IMR-90 (cell line): ENCODE measurements around the gene MAN2A1. TPM values are rescaled to one million over a fixed set of nuclear protein-coding genes. Genes with fewer than 3 reads are reported as not detected.
"Not testable (repeated sequence)": the region's sequence is repeated elsewhere in the genome, so short reads cannot be mapped to it uniquely, and the experiment has no call there.

Experiments
- ATAC-seq: fragments of 200-7000 bp; cut with Tn5 transposase; 2 replicates; pipeline ENCODE4 v1.9.1; 2020; ENCODE audit warnings: low read depth, mild to moderate bottlenecking, moderate library complexity
- BruUV-seq: library from RNA; stranded (reverse); fragments of 400-500 nt; replicated peaks from 2 replicates; lab custom pipeline; 2021; lab: Mats Ljungman, UMichigan
- CTCF ChIA-PET: fragments of 300-600 bp; formaldehyde crosslinking; extraction: SDS; loops from one replicate; lab custom pipeline; 2021; ENCODE audit warnings: antibody characterized with exemption; lab: Yijun Ruan, JAX
- POLR2A ChIA-PET: fragments of 300-600 bp; sonication (Branson Sonifier 250); formaldehyde crosslinking; loops from one replicate; lab custom pipeline; 2022; ENCODE audit warnings: antibody characterized with exemption; ENCODE audit not compliant: unreplicated experiment; lab: Charles Lee
- DNase-seq: peaks from one replicate; pipeline ENCODE4 v3.0.0; 2013
- H2AFZ ChIP-seq: replicated peaks from 2 replicates; pipeline ENCODE3; 2013; ENCODE audit warnings: low read length, mild to moderate bottlenecking; ENCODE audit not compliant: poor library complexity
- H2AK5ac ChIP-seq: 2 replicates; pipeline ENCODE4 v1.6.1; 2013; ENCODE audit warnings: low read depth, low read length, inconsistent platforms
- H2AK9ac ChIP-seq: replicated peaks from 2 replicates; pipeline ENCODE3; 2013; ENCODE audit warnings: mild to moderate bottlenecking, low read depth, low read length, moderate library complexity; ENCODE audit not compliant: poor library complexity
- H2BK120ac ChIP-seq: 2 replicates; pipeline ENCODE4 v1.6.1; 2013; ENCODE audit warnings: low read depth, low read length, inconsistent platforms
- H2BK15ac ChIP-seq: 3 replicates; pipeline ENCODE4 v1.6.1; 2013; ENCODE audit warnings: low read depth, low read length, inconsistent platforms
- H2BK20ac ChIP-seq: 2 replicates; pipeline ENCODE4 v1.6.1; 2013; ENCODE audit warnings: low read depth, mild to moderate bottlenecking, inconsistent platforms, low read length, moderate library complexity
- H2BK5ac ChIP-seq: 2 replicates; pipeline ENCODE4 v1.6.1; 2013; ENCODE audit warnings: mild to moderate bottlenecking, low read depth, low read length, inconsistent platforms; ENCODE audit not compliant: poor library complexity, severe bottlenecking
- H3K14ac ChIP-seq: replicated peaks from 2 replicates; pipeline ENCODE4 v1.6.1; 2013; ENCODE audit warnings: low read depth, low read length, inconsistent platforms
- H3K18ac ChIP-seq: 2 replicates; pipeline ENCODE4 v1.6.1; 2013; ENCODE audit warnings: low read depth, low read length, control low read depth
- H3K23ac ChIP-seq: 2 replicates; pipeline ENCODE4 v1.6.1; 2013; ENCODE audit warnings: low read depth, low read length, inconsistent platforms
- H3K27ac ChIP-seq: 2 replicates; pipeline ENCODE4 v1.5.1; 2013; ENCODE audit warnings: mild to moderate bottlenecking, control low read depth, low read length; ENCODE audit not compliant: insufficient read depth
- H3K27me3 ChIP-seq: 2 replicates; pipeline ENCODE4 v1.6.1; 2013; ENCODE audit warnings: low read length; ENCODE audit not compliant: control insufficient read depth, insufficient read depth
- H3K36me3 ChIP-seq: 2 replicates; pipeline ENCODE4 v1.6.1; 2013; ENCODE audit warnings: low read length, mixed read lengths; ENCODE audit not compliant: control insufficient read depth, insufficient read depth
- H3K4ac ChIP-seq: 2 replicates; pipeline ENCODE4 v1.6.1; 2013; ENCODE audit warnings: low read depth, low read length, inconsistent platforms
- H3K4me1 ChIP-seq: 2 replicates; pipeline ENCODE4 v1.6.1; 2013; ENCODE audit warnings: low read length, mixed read lengths; ENCODE audit not compliant: control insufficient read depth, insufficient read depth
- H3K4me2 ChIP-seq: 2 replicates; pipeline ENCODE4 v1.6.1; 2013; ENCODE audit warnings: low read depth, mild to moderate bottlenecking, control low read depth, low read length, moderate library complexity
- H3K4me3 ChIP-seq: 2 replicates; pipeline ENCODE4 v1.5.1; 2013; ENCODE audit warnings: low read depth, mild to moderate bottlenecking, control low read depth, low read length, moderate library complexity; ENCODE audit not compliant: insufficient read depth
- H3K56ac ChIP-seq: 2 replicates; pipeline ENCODE4 v1.6.1; 2013; ENCODE audit warnings: low read length, inconsistent platforms; ENCODE audit not compliant: insufficient read depth; ENCODE audit errors: extremely low read depth
- H3K79me1 ChIP-seq, 2 experiments: 2 replicates each; pipeline ENCODE4 v1.6.1; 2013; ENCODE audit warnings: low read length in 2 of 2, inconsistent platforms in 1 of 2, low read depth in 1 of 2
- H3K9ac ChIP-seq: 2 replicates; pipeline ENCODE4 v1.6.1; 2013; ENCODE audit warnings: low read depth, low read length, control low read depth
- H3K9me1 ChIP-seq: 2 replicates; pipeline ENCODE4 v1.6.1; 2013; ENCODE audit warnings: low read length, inconsistent platforms; ENCODE audit not compliant: insufficient read depth
- H3K9me3 ChIP-seq: 2 replicates; pipeline ENCODE4 v1.6.1; 2013; ENCODE audit warnings: low read length; ENCODE audit not compliant: control insufficient read depth, insufficient read depth
- H4K20me1 ChIP-seq: 2 replicates; pipeline ENCODE4 v1.6.1; 2013; ENCODE audit warnings: low read length, inconsistent platforms; ENCODE audit not compliant: insufficient read depth
- H4K5ac ChIP-seq: 2 replicates; pipeline ENCODE4 v1.6.1; 2013; ENCODE audit warnings: mild to moderate bottlenecking, low read depth, low read length, control low read depth
- H4K8ac ChIP-seq, 2 experiments: 2 replicates each; pipeline ENCODE4 v1.6.1; 2013; ENCODE audit warnings: low read depth in 2 of 2, low read length in 2 of 2, control low read depth in 1 of 2, inconsistent platforms in 1 of 2
- H4K91ac ChIP-seq: 2 replicates; pipeline ENCODE4 v1.6.1; 2013; ENCODE audit warnings: low read depth, low read length, inconsistent platforms; ENCODE audit not compliant: insufficient read depth
- BHLHE40 ChIP-seq: fragments of 150-350 bp; IDR thresholded peaks from 2 replicates; pipeline ENCODE4 v1.6.1; 2016; ENCODE audit warnings: mild to moderate bottlenecking, low read depth, low read length
- CEBPB ChIP-seq: IDR thresholded peaks from 2 replicates; pipeline ENCODE4 v1.6.1; 2012; ENCODE audit warnings: low read depth, low read length, improper control_type of control experiment
- CHD1 ChIP-seq: IDR thresholded peaks from 2 replicates; pipeline ENCODE4 v1.6.1; 2012; ENCODE audit warnings: low read depth, low read length, improper control_type of control experiment
- FOS ChIP-seq: fragments of 150-350 bp; IDR thresholded peaks from 2 replicates; pipeline ENCODE4 v1.6.1; 2016; ENCODE audit warnings: low read depth, low read length
- MAFK ChIP-seq: IDR thresholded peaks from 2 replicates; pipeline ENCODE4 v1.6.1; 2012; ENCODE audit warnings: low read depth, low read length, improper control_type of control experiment
- MAZ ChIP-seq: IDR thresholded peaks from 2 replicates; pipeline ENCODE4 v1.6.1; 2012; ENCODE audit warnings: low read depth, mild to moderate bottlenecking, low read length, improper control_type of control experiment, moderate library complexity, borderline replicate concordance
- MXI1 ChIP-seq: IDR thresholded peaks from 2 replicates; pipeline ENCODE4 v1.6.1; 2012; ENCODE audit warnings: low read depth, mild to moderate bottlenecking, low read length, moderate library complexity, borderline replicate concordance
- NFE2L2 ChIP-seq: fragments of 150-350 bp; IDR thresholded peaks from 2 replicates; pipeline ENCODE4 v1.6.1; 2016; ENCODE audit warnings: low read depth, mild to moderate bottlenecking, low read length
- RAD21 ChIP-seq: IDR thresholded peaks from 2 replicates; pipeline ENCODE4 v1.6.1; 2012; ENCODE audit warnings: low read length, improper control_type of control experiment
- RCOR1 ChIP-seq: IDR thresholded peaks from 2 replicates; pipeline ENCODE4 v1.6.1; 2012; ENCODE audit warnings: mild to moderate bottlenecking, low read length, improper control_type of control experiment; ENCODE audit not compliant: insufficient replicate concordance
- SMC3 ChIP-seq: fragments of 150-350 bp; IDR thresholded peaks from 2 replicates; pipeline ENCODE4 v1.6.1; 2016; ENCODE audit warnings: low read depth, mild to moderate bottlenecking, antibody characterized with exemption, low read length, moderate library complexity
- WGBS, 2 experiments: methylation state at CpG; one replicate each; pipeline versions ENCODE4 v1.1.5 to v1.1.7; 2013; ENCODE audit warnings: missing lambda C conversion rate in 2 of 2; ENCODE audit not compliant: insufficient read length in 1 of 2; ENCODE audit errors: extremely low coverage in 2 of 2; 5-methylcytosine and 5-hydroxymethylcytosine counted together
- dilution Hi-C: fragments of 300-500 bp; cut with HindIII; formaldehyde crosslinking; loops from one replicate; pipeline ENCODE4 v1.14.3; 2018; ENCODE audit warnings: low sequenced_read_pairs; ENCODE audit not compliant: unreplicated experiment
- in situ Hi-C: fragments of 300-500 bp; cut with MboI; formaldehyde crosslinking; loops from 3 replicates; pipeline ENCODE4 v1.14.3; 2019; ENCODE audit warnings: low sequenced_read_pairs, inconsistent platforms, mixed read lengths
- intact Hi-C: fragments of 100-400 bp; cut with micrococcal nuclease; formaldehyde crosslinking; loops from 2 replicates; pipeline ENCODE4 v1.10.0; 2022
- polyA plus RNA-seq, 3 experiments: library from polyadenylated mRNA; depleted of rRNA; stranded (reverse); fragments of >200 nt; gene quantifications; 2 replicates each; pipeline ENCODE4 v1.2.3, GENCODE V29; 2012; ENCODE audit warnings: low replicate concordance in 1 of 3
- total RNA-seq: library from RNA; depleted of rRNA; stranded (reverse); fragments of >200 nt; gene quantifications from 2 replicates; pipeline ENCODE4 v1.2.3, GENCODE V29; 2012

MAN2A1 gene
- total and polyA plus RNA-seq, 2 of the 4 experiments (the other 2 are of a cell fraction), result 16.4 to 29.6 TPM

DNA sequence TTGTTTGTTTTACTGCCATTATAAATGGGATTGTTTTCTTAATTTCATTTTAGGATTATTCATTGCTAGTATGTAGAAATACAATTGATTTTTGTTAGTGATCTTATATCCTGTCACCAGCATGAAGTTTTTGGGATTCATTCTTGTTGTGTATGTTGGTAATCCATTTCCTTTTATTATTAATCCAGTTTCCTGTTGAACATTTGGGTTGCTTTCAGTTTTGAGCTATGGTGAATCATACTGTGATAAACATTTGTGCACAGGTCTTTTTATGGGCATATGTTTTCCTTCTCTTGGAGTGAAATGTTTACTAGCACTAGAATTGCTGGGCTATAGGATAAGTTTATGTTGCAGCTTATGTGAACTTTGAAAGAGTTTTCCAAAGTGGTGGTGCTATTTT lies 69.6 kb downstream of the MAN2A1 start:
- Histone ChIP-seq H2AK9ac (no peak overlapping the region), H3K9me3 (peaks cover 2% of the 10 kb centered on the region; the same call in 1 of the 2 replicates), H3K4me1 (no peaks in the 10 kb centered on the region), H3K23ac (no peak overlapping the region), H2BK20ac (peak overlapping the region; percentile 7; the same call in 1 of the 2 replicates), H3K9ac (no peak overlapping the region), H2AK5ac (no peak overlapping the region), H3K27me3 (no peaks in the 10 kb centered on the region), H2BK120ac (no peak overlapping the region), H4K8ac (no peak overlapping the region; a peak in 2 of 4 replicates), H3K56ac (no peak overlapping the region), H3K14ac (no peak overlapping the region), H3K4me2 (peak overlapping the region; percentile 86), H4K91ac (no peak overlapping the region), H3K18ac (no peak overlapping the region), H2BK15ac (no peak overlapping the region), H3K36me3 (peaks cover 9% of the 10 kb centered on the region; the same call in 1 of the 2 replicates), H3K4me3 (peak overlapping the region; percentile 2; the same call in 1 of the 2 replicates), H4K5ac (no peak overlapping the region), H4K20me1 (no peaks in the 10 kb centered on the region), H3K4ac (no peak overlapping the region), H3K9me1 (peaks cover 4% of the 10 kb centered on the region; the same call in 1 of the 2 replicates), H2AFZ (no peak overlapping the region), H3K79me1 (peaks cover 0 to 19% of the 10 kb centered on the region in 2 experiments; a peak in 3 of 4 replicates), H2BK5ac (peak overlapping the region; percentile 76), H3K27ac (peak overlapping the region; percentile 40; the same call in 1 of the 2 replicates)
- no peak for TF ChIP-seq RAD21
- TF ChIP-seq NFE2L2, result no peak
- TF ChIP-seq MXI1, result no peak
- TF ChIP-seq CEBPB, result no peak
- TF ChIP-seq MAZ, result no peak
- TF ChIP-seq FOS, result no peak
- TF ChIP-seq SMC3, result no peak
- TF ChIP-seq CHD1, result no peak
- TF ChIP-seq RCOR1, result no peak
- TF ChIP-seq BHLHE40, result no peak
- no peak for TF ChIP-seq MAFK
- ChIA-PET POLR2A (no interaction called here), CTCF (interaction anchor here (1.1 kb wide), 2 partner anchors 48 to 67 kb away, joined by 3 to 4 read pairs; no protein-coding TSS in a partner anchor)
- in situ Hi-C loops (no loop called here), dilution Hi-C loops (no loop called here), intact Hi-C loops (no loop called here)
- ATAC-seq (peak; percentile 86), DNase-seq (peak; percentile 60)
- no TSS peak for BruUV-seq

DNA sequence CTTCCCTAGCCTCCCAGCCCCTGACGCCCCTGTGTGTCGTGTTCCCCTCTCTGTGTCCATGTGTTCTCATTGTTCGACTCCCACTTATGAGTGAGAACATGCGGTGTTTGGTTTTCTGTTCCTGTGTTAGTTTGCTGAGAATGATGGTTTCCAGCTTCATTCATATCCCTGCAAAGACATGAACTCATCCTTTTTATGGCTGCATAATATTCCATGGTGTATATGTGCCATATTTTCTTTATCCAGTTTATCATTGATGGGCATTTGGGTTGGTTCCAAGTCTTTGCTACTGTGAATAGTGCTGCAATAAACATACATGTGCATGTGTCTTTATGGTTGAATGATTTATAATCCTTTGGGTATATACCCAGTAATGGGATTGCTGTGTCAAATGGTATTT lies 70.4 kb downstream of the MAN2A1 start:
- H4K20me1 ChIP-seq, intact Hi-C loops, ATAC-seq, H2BK15ac ChIP-seq, H3K9ac ChIP-seq, H2AFZ ChIP-seq, H4K91ac ChIP-seq, H2AK9ac ChIP-seq, H3K36me3 ChIP-seq, H2AK5ac ChIP-seq, H3K4me2 ChIP-seq, H3K23ac ChIP-seq, H3K4ac ChIP-seq, BruUV-seq, H3K56ac ChIP-seq, H4K8ac ChIP-seq, DNase-seq, H3K4me1 ChIP-seq, H2BK5ac ChIP-seq, H2BK20ac ChIP-seq, H3K14ac ChIP-seq, in situ Hi-C loops, H3K9me1 ChIP-seq, H3K27me3 ChIP-seq, H3K18ac ChIP-seq, H4K5ac ChIP-seq, H3K4me3 ChIP-seq, dilution Hi-C loops, H2BK120ac ChIP-seq, H3K9me3 ChIP-seq, CTCF ChIA-PET, POLR2A ChIA-PET: not testable (repeated sequence)
- H3K27ac ChIP-seq, result peak overlapping the region; percentile 64; the same call in 1 of the 2 replicates
- no CpG with 5 or more reads among the region's 4 CpGs for WGBS, 2 experiments
- H3K79me1 ChIP-seq, result peaks cover under 1 to 16% of the 10 kb centered on the region in 2 experiments; a peak in 3 of 4 replicates
